Kidney (tissue), 14 donors: ENCODE measurements around the gene WDR81. TPM values are rescaled to one million over a fixed set of nuclear protein-coding genes. Genes with fewer than 3 reads are reported as not detected.
A peak's percentile ranks its signal among the peaks of the same experiment; 100 is the strongest.
"Not testable (repeated sequence)": the region's sequence is repeated elsewhere in the genome, so short reads cannot be mapped to it uniquely, and the experiment has no call there.

Experiments
- DNase-seq, 5 donors: peaks; one replicate each; pipeline ENCODE4 v3.0.0-alpha.2; 2013 to 2020
- FAIRE-seq: peaks from 2 replicates; lab custom pipeline; 2012; peaks lifted over from hg19 to GRCh38; lab: Jason Lieb, UNC
- H3K27ac ChIP-seq, 2 donors: one replicate each; pipeline ENCODE4 v1.7.0; 2013; ENCODE audit warnings: low read depth in 2 of 2, low read length in 2 of 2, inconsistent platforms in 1 of 2
- H3K27me3 ChIP-seq: one replicate; pipeline ENCODE4 v1.7.1; 2013; ENCODE audit warnings: low read length, inconsistent platforms; ENCODE audit not compliant: control insufficient read depth, insufficient read depth
- H3K36me3 ChIP-seq, 3 donors: one replicate each; pipeline versions ENCODE4 v1.7.0 to v1.7.1; 2013; ENCODE audit warnings: low read length in 3 of 3, control low read depth in 1 of 3, inconsistent platforms in 1 of 3; ENCODE audit not compliant: insufficient read depth in 3 of 3, control insufficient read depth in 2 of 3
- H3K4me1 ChIP-seq, 3 donors: one replicate each; pipeline versions ENCODE4 v1.7.0 to v1.7.1; 2013; ENCODE audit warnings: low read length in 3 of 3, inconsistent platforms in 1 of 3, low read depth in 1 of 3; ENCODE audit not compliant: control insufficient read depth in 2 of 3, insufficient read depth in 2 of 3
- H3K4me3 ChIP-seq, 3 donors: one replicate each; pipeline versions ENCODE4 v1.7.0 to v1.8.1; 2013; ENCODE audit warnings: low read length in 3 of 3, control low read depth in 1 of 3, inconsistent platforms in 1 of 3
- H3K9ac ChIP-seq, 3 donors: one replicate each; pipeline versions ENCODE4 v1.7.0 to v1.7.1; 2013; ENCODE audit warnings: low read length in 3 of 3, control low read depth in 1 of 3, inconsistent platforms in 1 of 3
- H3K9me3 ChIP-seq, 3 donors: one replicate each; pipeline versions ENCODE4 v1.7.0 to v1.7.1; 2013; ENCODE audit warnings: low read length in 3 of 3, control low read depth in 1 of 3, inconsistent platforms in 1 of 3; ENCODE audit not compliant: control insufficient read depth in 2 of 3, insufficient read depth in 1 of 3
- intact Hi-C: fragments of 100-400 bp; cut with DNase I; formaldehyde crosslinking; loops from one replicate; pipeline ENCODE4 v1.11.1; 2022
- polyA plus RNA-seq: library from polyadenylated mRNA; stranded (reverse); fragments of 350-450 nt; fragmentation: Illumina TruSeq; extraction: RNeasy Lipid Tissue Mini Kit (QIAGEN cat#74804); gene quantifications from one replicate; pipeline ENCODE4 v1.2.3, GENCODE V29; 2014; ENCODE audit warnings: low read depth, low replicate concordance; ENCODE audit not compliant: insufficient read depth
- total RNA-seq: library from RNA; stranded (reverse); fragmentation: NEBNext Ultra II Directional; extraction: Animal tissue kit (Norgen Biotek cat#: 25700); gene quantifications from one replicate; pipeline ENCODE4 v1.2.1, GENCODE V29; 2021
- TF ChIP-seq, protein P1 (sequence below): IDR thresholded peaks from 3 replicates; pipeline ENCODE4 v1.5.1; 2012; ENCODE audit warnings: mild to moderate bottlenecking, moderate library complexity, borderline replicate concordance; ENCODE audit not compliant: insufficient read depth; ENCODE audit errors: extremely low read depth
- donor health status: control.
- donor health status: control.
- donor health status: control.
- donor health status: control.
- donor health status: control.
- donor health status: DM: yes; HTN: yes; CAD: no.
- donor health status: Normal renal cell carcinoma (clear cell type).

WDR81 gene
- total and polyA plus RNA-seq, 2 donors from 2014 or later: 16.1 to 28.5 TPM

DNA sequence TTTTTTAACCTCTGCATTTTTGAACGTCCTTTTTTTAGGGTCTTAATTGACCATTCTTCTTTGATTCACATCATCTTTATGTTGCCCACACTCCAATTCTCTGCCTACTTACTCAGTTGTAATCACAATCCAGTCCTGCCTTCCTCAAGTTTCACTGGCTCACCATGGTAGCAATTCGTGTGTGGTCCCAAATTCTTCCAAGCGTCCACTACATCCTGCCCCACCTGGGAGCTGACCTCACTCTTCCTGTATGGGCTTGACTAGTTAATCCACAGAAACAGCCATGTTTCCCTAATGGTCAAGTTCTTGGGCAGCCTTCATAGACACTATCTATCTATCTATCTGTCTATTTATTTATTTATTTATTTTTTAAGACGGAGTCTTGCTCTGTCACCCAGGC, 21.4 kb upstream of the WDR81 start:
- FAIRE-seq (no peak), DNase-seq (peak in 1 of 5 donors; percentile 37)

DNA sequence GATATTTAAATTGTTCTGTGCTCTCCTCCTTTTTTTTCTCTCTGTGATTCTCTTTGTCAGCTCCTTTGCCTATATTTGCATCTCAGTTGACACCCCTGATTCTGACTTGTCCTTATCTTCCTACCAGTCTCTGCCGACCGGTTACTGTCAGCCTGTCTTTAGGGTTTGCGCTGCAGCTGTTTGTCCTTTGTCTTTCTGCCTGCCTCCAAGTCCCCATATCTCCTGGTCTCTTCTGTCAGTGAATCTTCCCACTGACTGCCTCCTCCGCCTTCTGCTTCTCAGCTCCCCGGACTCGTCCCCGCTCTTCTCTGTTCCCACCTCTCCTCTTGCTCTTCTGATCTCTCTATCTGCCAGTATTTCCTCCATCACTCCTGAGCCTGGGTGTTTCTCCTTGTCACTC, 19.5 kb upstream of the WDR81 start:
- no peaks in the 10 kb centered on the region for H3K27me3 ChIP-seq
- intact Hi-C loops: no loop called here
- FAIRE-seq: no peak
- TF ChIP-seq, protein P1, sequence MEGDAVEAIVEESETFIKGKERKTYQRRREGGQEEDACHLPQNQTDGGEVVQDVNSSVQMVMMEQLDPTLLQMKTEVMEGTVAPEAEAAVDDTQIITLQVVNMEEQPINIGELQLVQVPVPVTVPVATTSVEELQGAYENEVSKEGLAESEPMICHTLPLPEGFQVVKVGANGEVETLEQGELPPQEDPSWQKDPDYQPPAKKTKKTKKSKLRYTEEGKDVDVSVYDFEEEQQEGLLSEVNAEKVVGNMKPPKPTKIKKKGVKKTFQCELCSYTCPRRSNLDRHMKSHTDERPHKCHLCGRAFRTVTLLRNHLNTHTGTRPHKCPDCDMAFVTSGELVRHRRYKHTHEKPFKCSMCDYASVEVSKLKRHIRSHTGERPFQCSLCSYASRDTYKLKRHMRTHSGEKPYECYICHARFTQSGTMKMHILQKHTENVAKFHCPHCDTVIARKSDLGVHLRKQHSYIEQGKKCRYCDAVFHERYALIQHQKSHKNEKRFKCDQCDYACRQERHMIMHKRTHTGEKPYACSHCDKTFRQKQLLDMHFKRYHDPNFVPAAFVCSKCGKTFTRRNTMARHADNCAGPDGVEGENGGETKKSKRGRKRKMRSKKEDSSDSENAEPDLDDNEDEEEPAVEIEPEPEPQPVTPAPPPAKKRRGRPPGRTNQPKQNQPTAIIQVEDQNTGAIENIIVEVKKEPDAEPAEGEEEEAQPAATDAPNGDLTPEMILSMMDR: no peak
- H3K9ac ChIP-seq: no peak overlapping the region
- H3K27ac ChIP-seq: no peak overlapping the region
- DNase-seq: no peak
- H3K4me1 ChIP-seq: no peaks in the 10 kb centered on the region
- no peaks in the 10 kb centered on the region for H3K36me3 ChIP-seq
- H3K9me3 ChIP-seq: no peaks in the 10 kb centered on the region
- no peak overlapping the region for H3K4me3 ChIP-seq

More for the DNA sequence above, 21.4 kb upstream of the WDR81 start:
- intact Hi-C loops: no loop called here
- Histone ChIP-seq H3K27me3 (no peaks in the 10 kb centered on the region), H3K9ac (no peak overlapping the region), H3K4me3 (no peak overlapping the region), H3K4me1 (no peaks in the 10 kb centered on the region), H3K9me3 (no peaks in the 10 kb centered on the region), H3K36me3 (no peaks in the 10 kb centered on the region), H3K27ac (no peak overlapping the region)
- TF ChIP-seq, protein P1: no peak

DNA sequence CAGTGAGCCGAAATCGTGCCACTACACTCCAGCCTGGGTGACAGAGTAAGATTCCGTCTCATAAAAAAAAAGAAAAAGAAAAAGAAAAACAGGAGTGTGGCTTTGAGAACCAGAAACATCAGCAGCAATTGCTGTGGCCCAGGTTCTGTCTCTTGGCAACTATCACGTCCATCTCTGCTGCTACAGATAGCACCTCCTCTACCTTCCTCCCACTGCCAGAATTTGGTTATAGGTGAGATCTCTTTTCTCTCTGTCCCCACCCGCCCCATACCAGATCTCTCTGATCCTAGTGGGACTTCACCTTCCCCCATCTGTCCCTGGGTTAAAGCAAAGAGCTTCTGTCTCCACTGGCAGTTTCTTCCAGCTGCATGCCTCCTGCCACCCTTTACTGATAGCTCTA, 17.4 kb upstream of the WDR81 start:
- FAIRE-seq (no peak), DNase-seq (no peak)
- no peak overlapping the region for H3K4me3 ChIP-seq
- H3K9ac ChIP-seq: no peak overlapping the region
- H3K36me3 ChIP-seq: peaks cover 0 to 6% (median 0%) of the 10 kb centered on the region in 3 donors
- TF ChIP-seq, protein P1: no peak
- H3K4me1 ChIP-seq: peaks cover 0 to 3% (median 0%) of the 10 kb centered on the region in 3 donors
- intact Hi-C loops: no loop called here
- H3K9me3 ChIP-seq: no peaks in the 10 kb centered on the region
- no peaks in the 10 kb centered on the region for H3K27me3 ChIP-seq
- no peak overlapping the region for H3K27ac ChIP-seq

DNA sequence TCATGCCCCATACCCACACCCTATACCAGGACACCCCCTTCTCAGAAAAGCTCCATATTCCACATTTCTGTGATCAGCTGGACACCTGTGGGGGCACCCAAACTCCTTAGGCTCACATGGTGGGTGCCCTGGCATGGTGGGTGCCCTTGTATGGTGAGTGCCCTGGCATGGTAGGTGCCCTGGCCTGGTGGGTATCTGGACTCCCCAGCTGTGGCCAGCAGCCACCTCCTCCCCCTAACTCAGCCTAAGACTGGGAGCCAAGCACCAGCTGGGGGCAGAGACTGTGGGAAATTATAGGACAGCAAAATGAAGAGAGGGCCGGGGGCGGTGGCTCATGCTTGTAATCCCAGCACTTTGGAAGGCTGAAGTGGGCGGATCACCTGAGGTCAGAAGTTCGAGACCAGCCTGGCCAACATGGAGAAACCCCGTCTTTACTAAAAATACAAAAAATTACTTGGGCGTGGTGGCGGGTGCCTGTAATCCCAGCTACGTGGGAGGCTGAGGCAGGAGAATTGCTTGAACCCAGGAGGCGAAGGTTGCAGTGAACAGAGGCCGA, 15.6 kb upstream of the WDR81 start:
- H3K27me3 ChIP-seq, H3K4me3 ChIP-seq, intact Hi-C loops, H3K9me3 ChIP-seq, H3K9ac ChIP-seq, DNase-seq, H3K27ac ChIP-seq, FAIRE-seq: not testable (repeated sequence)
- Histone ChIP-seq H3K4me1 (peaks cover 3 to 17% (median 12%) of the 10 kb centered on the region in 3 donors), H3K36me3 (peaks cover 0 to 23% (median 15%) of the 10 kb centered on the region in 3 donors)
